ENCODE measurements around the gene MICB.
A peak's percentile ranks its signal among the peaks of the same experiment; 100 is the strongest.

MICB gene

GRCh38 chr6:31558631-31559500, 60.9 kb downstream of the MICB start:
- TF ChIP-seq, protein P1, sequence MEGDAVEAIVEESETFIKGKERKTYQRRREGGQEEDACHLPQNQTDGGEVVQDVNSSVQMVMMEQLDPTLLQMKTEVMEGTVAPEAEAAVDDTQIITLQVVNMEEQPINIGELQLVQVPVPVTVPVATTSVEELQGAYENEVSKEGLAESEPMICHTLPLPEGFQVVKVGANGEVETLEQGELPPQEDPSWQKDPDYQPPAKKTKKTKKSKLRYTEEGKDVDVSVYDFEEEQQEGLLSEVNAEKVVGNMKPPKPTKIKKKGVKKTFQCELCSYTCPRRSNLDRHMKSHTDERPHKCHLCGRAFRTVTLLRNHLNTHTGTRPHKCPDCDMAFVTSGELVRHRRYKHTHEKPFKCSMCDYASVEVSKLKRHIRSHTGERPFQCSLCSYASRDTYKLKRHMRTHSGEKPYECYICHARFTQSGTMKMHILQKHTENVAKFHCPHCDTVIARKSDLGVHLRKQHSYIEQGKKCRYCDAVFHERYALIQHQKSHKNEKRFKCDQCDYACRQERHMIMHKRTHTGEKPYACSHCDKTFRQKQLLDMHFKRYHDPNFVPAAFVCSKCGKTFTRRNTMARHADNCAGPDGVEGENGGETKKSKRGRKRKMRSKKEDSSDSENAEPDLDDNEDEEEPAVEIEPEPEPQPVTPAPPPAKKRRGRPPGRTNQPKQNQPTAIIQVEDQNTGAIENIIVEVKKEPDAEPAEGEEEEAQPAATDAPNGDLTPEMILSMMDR (IDR thresholded peaks at IDR 0.05; ENCODE audit: low read depth, low read length): no peak
- H3K27ac ChIP-seq: no peak overlapping the region
- H3K36me3 ChIP-seq: peaks cover 59% of the 10 kb centered on the region
- H3K9me3 ChIP-seq (ENCODE audit: severe bottlenecking): no peaks in the 10 kb centered on the region
- no peaks in the 10 kb centered on the region for H3K27me3 ChIP-seq (ENCODE audit: insufficient read depth, low read depth, severe bottlenecking)
- DNase-seq: no peak
- no peak overlapping the region for H3K4me3 ChIP-seq (ENCODE audit: low read depth, low read length)

- Histone ChIP-seq H3K4me3 (ENCODE audit: low read depth, low read length) (no peak overlapping the region), H3K27ac (no peak overlapping the region), H3K27me3 (ENCODE audit: insufficient read depth, low read depth, severe bottlenecking) (no peaks in the 10 kb centered on the region), H3K9me3 (ENCODE audit: severe bottlenecking) (no peaks in the 10 kb centered on the region), H3K36me3 (peaks cover 51% of the 10 kb centered on the region)
- no peak for DNase-seq
- TF ChIP-seq, protein P1 (IDR thresholded peaks at IDR 0.05; ENCODE audit: low read depth, low read length): no peak
Observed at GRCh38 chr6:31559606-31559957, 61.6 kb downstream of the MICB start.

GRCh38 chr6:31559958-31560696, 62.2 kb downstream of the MICB start:
- TF ChIP-seq, protein P1 (IDR thresholded peaks at IDR 0.05; ENCODE audit: low read depth, low read length): no peak
- DNase-seq: peak; percentile 45
- H3K27me3 ChIP-seq (ENCODE audit: insufficient read depth, low read depth, severe bottlenecking): no peaks in the 10 kb centered on the region
- H3K27ac ChIP-seq: peak overlapping the region; percentile 5
- no peaks in the 10 kb centered on the region for H3K9me3 ChIP-seq (ENCODE audit: severe bottlenecking)
- H3K4me3 ChIP-seq (ENCODE audit: low read depth, low read length): no peak overlapping the region
- peaks cover 49% of the 10 kb centered on the region for H3K36me3 ChIP-seq

- Histone ChIP-seq H3K27me3 (ENCODE audit: insufficient read depth, low read depth, severe bottlenecking) (no peaks in the 10 kb centered on the region), H3K9me3 (ENCODE audit: severe bottlenecking) (no peaks in the 10 kb centered on the region), H3K27ac (peak overlapping the region; percentile 5), H3K36me3 (peaks cover 49% of the 10 kb centered on the region), H3K4me3 (ENCODE audit: low read depth, low read length) (no peak overlapping the region)
- TF ChIP-seq, protein P1 (IDR thresholded peaks at IDR 0.05; ENCODE audit: low read depth, low read length): no peak
- DNase-seq: no peak
Observed at GRCh38 chr6:31560697-31561058, 62.7 kb downstream of the MICB start.

Data from WERI-Rb-1 (cell line).